ENCODE measurements around the gene KCNQ5. TPM values are rescaled to one million over a fixed set of nuclear protein-coding genes. Genes with fewer than 3 reads are reported as not detected.

KCNQ5 gene
- total RNA-seq, 1 donor from 2014 or later: 10.1 TPM

- CTCF ChIA-PET: no interaction called here
- ATAC-seq (ENCODE audit: low read depth) (no peak), DNase-seq (no peak)
- H3K4me3 Mint-ChIP-seq: no peak overlapping the region
- intact Hi-C loops (cut with micrococcal nuclease): no loop called here
- peaks cover 2% of the 10 kb centered on the region for H3K9me3 Mint-ChIP-seq
- peaks cover 3% of the 10 kb centered on the region for H3K36me3 Mint-ChIP-seq (ENCODE audit: low read depth)
- TF ChIP-seq, protein P1, sequence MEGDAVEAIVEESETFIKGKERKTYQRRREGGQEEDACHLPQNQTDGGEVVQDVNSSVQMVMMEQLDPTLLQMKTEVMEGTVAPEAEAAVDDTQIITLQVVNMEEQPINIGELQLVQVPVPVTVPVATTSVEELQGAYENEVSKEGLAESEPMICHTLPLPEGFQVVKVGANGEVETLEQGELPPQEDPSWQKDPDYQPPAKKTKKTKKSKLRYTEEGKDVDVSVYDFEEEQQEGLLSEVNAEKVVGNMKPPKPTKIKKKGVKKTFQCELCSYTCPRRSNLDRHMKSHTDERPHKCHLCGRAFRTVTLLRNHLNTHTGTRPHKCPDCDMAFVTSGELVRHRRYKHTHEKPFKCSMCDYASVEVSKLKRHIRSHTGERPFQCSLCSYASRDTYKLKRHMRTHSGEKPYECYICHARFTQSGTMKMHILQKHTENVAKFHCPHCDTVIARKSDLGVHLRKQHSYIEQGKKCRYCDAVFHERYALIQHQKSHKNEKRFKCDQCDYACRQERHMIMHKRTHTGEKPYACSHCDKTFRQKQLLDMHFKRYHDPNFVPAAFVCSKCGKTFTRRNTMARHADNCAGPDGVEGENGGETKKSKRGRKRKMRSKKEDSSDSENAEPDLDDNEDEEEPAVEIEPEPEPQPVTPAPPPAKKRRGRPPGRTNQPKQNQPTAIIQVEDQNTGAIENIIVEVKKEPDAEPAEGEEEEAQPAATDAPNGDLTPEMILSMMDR (IDR thresholded peaks at IDR 0.05): no peak
- no peaks in the 10 kb centered on the region for H3K27me3 Mint-ChIP-seq
- H3K4me1 Mint-ChIP-seq: no peaks in the 10 kb centered on the region
- H3K27ac Mint-ChIP-seq: no peak overlapping the region
- POLR2A ChIA-PET: no interaction called here
Observed at GRCh38 chr6:72798196-72798595, 176.3 kb downstream of the KCNQ5 start.

GRCh38 chr6:72809746-72810379 lies 188.0 kb downstream of the KCNQ5 start:
- ChIA-PET CTCF (no interaction called here), POLR2A (no interaction called here)
- Mint-ChIP-seq H3K27me3 (no peaks in the 10 kb centered on the region), H3K9me3 (no peaks in the 10 kb centered on the region), H3K4me3 (no peak overlapping the region), H3K36me3 (ENCODE audit: low read depth) (no peaks in the 10 kb centered on the region), H3K27ac (no peak overlapping the region), H3K4me1 (no peaks in the 10 kb centered on the region)
- TF ChIP-seq, protein P1 (IDR thresholded peaks at IDR 0.05): no peak
- intact Hi-C loops (cut with micrococcal nuclease): no loop called here
- DNase-seq (no peak), ATAC-seq (ENCODE audit: low read depth) (no peak)

GRCh38 chr6:72810571-72811280 lies 188.9 kb downstream of the KCNQ5 start:
- ChIA-PET CTCF (no interaction called here), POLR2A (no interaction called here)
- no peaks in the 10 kb centered on the region for H3K4me1 Mint-ChIP-seq
- DNase-seq (no peak), ATAC-seq (ENCODE audit: low read depth) (no peak)
- H3K9me3 Mint-ChIP-seq: no peaks in the 10 kb centered on the region
- H3K27me3 Mint-ChIP-seq: no peaks in the 10 kb centered on the region
- intact Hi-C loops (cut with micrococcal nuclease): no loop called here
- H3K4me3 Mint-ChIP-seq: no peak overlapping the region
- H3K27ac Mint-ChIP-seq: no peak overlapping the region
- TF ChIP-seq, protein P1 (IDR thresholded peaks at IDR 0.05): no peak
- no peaks in the 10 kb centered on the region for H3K36me3 Mint-ChIP-seq (ENCODE audit: low read depth)

- Mint-ChIP-seq H3K9me3 (no peaks in the 10 kb centered on the region), H3K27ac (no peak overlapping the region), H3K4me1 (no peaks in the 10 kb centered on the region), H3K4me3 (no peak overlapping the region), H3K27me3 (no peaks in the 10 kb centered on the region), H3K36me3 (ENCODE audit: low read depth) (no peaks in the 10 kb centered on the region)
- intact Hi-C loops (cut with micrococcal nuclease): no loop called here
- TF ChIP-seq, protein P1 (IDR thresholded peaks at IDR 0.05): no peak
- ChIA-PET CTCF (no interaction called here), POLR2A (no interaction called here)
- ATAC-seq (ENCODE audit: low read depth): no peak
- DNase-seq: no peak
Observed at GRCh38 chr6:72811971-72812421, 190.1 kb downstream of the KCNQ5 start.

- no peak overlapping the region for H3K4me3 Mint-ChIP-seq
- intact Hi-C loops (cut with micrococcal nuclease): no loop called here
- H3K27me3 Mint-ChIP-seq: no peaks in the 10 kb centered on the region
- TF ChIP-seq, protein P1 (IDR thresholded peaks at IDR 0.05): no peak
- H3K9me3 Mint-ChIP-seq: no peaks in the 10 kb centered on the region
- H3K4me1 Mint-ChIP-seq: no peaks in the 10 kb centered on the region
- DNase-seq (no peak), ATAC-seq (ENCODE audit: low read depth) (no peak)
- POLR2A ChIA-PET: no interaction called here
- H3K36me3 Mint-ChIP-seq (ENCODE audit: low read depth): no peaks in the 10 kb centered on the region
- no peak overlapping the region for H3K27ac Mint-ChIP-seq
- CTCF ChIA-PET: no interaction called here
Observed at GRCh38 chr6:72813807-72814596, 192.1 kb downstream of the KCNQ5 start.

Measured in activated B cell treated with CpG ODN at 0.5 μM for 24 hours (primary cell).